ENCODE results near the gene ROGDI. TPM values are rescaled to one million over a fixed set of nuclear protein-coding genes. Genes with fewer than 3 reads are reported as not detected.
"Not testable (repeated sequence)": the region's sequence is repeated elsewhere in the genome, so short reads cannot be mapped to it uniquely, and the experiment has no call there.

The ROGDI gene
- total RNA-seq, 1 donor from 2014 or later: 134 TPM

DNA sequence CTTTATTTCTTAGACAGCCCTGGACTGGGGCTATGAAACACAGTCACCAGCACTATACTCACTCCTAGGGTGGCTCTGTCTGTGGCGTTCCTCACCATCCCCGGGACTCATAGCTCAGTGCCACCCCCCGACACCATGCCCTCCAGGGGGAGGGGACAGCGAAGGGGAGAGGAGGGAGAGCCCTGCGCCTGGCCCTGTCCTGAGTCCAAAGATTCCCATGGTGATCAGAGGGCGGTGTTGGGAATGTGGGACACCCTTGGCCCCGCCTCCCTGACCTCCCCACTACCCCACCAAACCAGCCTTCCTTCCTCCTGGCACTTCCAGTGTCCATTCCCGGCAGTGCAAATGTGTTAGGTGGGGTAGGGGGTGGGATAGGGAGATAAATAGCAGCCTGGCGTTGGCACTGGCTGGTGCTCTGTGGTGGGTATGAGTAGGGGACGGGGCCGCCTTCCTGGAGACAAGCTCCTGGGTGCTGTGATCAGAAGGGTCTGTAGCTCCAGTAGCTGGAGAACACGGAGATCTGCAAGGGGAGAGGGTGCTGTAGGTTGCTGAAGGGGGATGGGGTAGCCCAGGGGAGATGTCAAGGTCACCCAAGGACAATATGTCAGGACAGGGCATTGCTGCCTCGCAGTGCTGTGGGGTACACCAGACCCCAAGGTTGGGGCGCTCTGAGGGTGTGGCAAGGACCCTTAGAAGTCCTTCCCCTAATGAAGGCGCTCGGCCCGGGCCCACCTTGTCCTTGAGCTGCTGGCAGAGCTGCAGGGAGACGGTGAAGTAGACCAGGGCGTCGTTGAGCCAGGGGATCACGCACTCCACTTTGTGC lies 5.2 kb downstream of the ROGDI start:
- intact Hi-C loops (cut with micrococcal nuclease): no loop called here
- ATAC-seq (no peak), DNase-seq (no peak)

DNA sequence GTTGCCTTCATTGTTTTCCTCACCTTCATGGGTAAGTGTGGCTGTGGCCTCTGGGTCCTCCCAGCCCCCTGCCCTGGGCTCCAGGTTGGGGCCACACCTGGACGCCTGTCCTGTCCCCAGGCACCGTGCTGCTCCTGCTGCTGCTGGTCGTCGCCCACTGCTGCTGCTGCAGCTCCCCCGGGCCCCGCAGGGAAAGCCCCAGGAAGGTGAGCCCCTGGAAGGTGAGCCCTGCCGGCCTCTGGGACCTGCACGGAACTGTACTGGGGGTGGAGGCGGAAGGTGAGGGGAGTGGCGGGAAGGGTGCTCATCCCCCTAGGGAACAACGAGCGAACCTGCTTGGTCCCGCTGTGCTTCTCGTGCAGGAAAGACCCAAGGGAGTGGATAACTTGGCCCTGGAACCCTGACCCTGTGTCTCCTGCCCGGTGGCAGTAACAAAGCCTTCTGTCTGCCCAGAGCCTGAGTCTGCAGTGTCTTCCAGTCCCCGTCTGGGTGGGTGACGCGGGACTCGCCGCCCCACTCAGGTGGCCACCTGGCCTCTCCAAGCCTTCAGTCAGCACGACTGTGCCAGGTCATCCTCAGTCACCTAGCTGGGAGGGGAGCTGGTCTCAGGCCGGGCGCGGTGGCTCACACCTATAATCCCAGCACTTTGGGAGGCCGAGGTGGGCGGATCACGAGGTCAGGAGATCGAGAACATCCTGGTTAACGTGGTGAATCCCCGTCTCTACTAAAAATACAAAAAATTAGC lies 6.4 kb downstream of the ROGDI start:
- intact Hi-C loops (cut with micrococcal nuclease): no loop called here
- no peak for ATAC-seq
- no peak for DNase-seq

- DNase-seq (no peak), ATAC-seq (peak; percentile 5)
- intact Hi-C loops (cut with micrococcal nuclease): no loop called here
Observed at GRCh38 chr16:4795181-4795827, 7.1 kb downstream of the ROGDI start, which contains the start of gene SMIM22. TSS of gene SMIM22 (plus strand) at chr16:4795369. CDS start at chr16:4795735, 366 bp downstream.

DNA sequence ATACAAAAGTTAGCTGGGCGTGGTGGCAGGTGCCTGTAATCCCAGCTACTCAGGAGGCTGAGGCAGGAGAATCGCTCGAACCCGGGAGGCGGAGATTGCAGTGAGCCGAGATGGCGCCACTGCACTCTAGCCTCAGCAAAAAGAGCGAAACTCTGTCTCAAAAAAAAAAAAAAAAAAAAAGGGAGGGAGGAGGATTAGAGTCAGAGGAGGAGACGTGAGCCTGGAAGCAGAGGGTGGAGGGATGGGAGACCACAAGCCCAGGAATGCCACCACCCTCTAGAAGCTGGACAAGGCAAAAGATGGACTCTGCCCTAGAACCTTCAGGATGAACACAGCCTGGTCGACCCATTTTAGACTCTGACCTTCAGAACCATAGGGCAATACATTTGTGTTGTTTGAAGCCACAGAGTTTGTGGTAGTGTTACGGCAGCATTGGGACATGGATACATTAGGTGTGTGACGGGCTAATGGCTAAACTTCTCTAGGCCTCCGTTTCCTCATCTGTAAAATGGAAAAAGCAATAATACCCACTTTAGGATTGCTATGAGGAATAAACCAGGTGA lies 9.4 kb downstream of the ROGDI start:
- no peak for DNase-seq
- ATAC-seq: no peak
- intact Hi-C loops (cut with micrococcal nuclease): no loop called here

- ATAC-seq: no peak
- DNase-seq: no peak
- intact Hi-C loops (cut with micrococcal nuclease): no loop called here
Observed at GRCh38 chr16:4790871-4791270, 11.6 kb downstream of the ROGDI start.

- DNase-seq: no peak
Observed at GRCh38 chr16:4790261-4790660, 12.2 kb downstream of the ROGDI start.

DNA sequence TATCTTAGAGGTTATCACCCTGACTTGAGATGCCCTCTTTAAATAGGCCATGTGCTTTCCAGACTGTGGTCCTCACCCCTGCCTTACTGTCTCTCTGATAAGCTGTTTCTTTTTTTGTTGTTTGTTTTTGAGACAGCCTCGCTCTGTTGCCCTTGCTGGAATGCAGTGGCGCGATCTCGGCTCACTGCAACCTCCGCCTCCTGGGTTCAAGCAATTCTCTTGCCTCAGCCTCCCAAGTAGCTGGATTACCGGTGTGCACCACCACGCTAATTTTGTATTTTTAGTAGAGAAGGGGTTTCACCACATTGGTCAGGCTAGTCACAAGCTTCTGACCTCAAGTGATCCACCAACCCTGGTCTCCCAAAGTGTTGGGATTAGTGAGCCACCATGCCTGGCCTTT lies 13.5 kb downstream of the ROGDI start:
- intact Hi-C loops (cut with micrococcal nuclease): no loop called here
- no peak for DNase-seq
- no peak for ATAC-seq

More at GRCh38 chr16:4790261-4790660, 12.2 kb downstream of the ROGDI start:
- intact Hi-C loops (cut with micrococcal nuclease): no loop called here
- ATAC-seq: no peak

DNA sequence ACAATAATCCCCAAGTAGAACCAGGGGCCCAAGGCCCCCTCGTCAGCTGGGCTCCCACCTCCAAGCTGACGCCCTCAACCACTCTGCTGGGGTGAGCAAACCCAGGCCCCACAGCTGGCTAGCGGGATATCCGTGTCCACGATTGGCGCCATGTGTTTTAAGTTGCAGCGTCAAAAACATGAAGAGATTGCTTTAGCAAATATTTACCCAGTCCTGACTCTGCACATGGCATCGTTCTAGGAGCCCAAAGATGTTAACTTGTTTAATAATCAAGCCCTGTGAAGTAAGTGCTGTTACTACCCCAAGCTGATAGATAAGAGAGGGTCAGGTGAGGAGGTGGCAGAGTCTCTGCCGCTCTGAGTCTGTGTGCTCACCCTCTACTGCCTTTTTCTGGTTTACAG lies 13.9 kb downstream of the ROGDI start:
- ATAC-seq (no peak), DNase-seq (no peak)
- intact Hi-C loops (cut with micrococcal nuclease): no loop called here

- intact Hi-C loops (cut with micrococcal nuclease): no loop called here
- ATAC-seq (no peak), DNase-seq (no peak)
Observed at GRCh38 chr16:4787627-4788482, 14.6 kb downstream of the ROGDI start, which contains the start of gene SEPTIN12. TSS of gene SEPTIN12 (minus strand) at chr16:4788345. CDS start at chr16:4787645, 700 bp downstream.

DNA sequence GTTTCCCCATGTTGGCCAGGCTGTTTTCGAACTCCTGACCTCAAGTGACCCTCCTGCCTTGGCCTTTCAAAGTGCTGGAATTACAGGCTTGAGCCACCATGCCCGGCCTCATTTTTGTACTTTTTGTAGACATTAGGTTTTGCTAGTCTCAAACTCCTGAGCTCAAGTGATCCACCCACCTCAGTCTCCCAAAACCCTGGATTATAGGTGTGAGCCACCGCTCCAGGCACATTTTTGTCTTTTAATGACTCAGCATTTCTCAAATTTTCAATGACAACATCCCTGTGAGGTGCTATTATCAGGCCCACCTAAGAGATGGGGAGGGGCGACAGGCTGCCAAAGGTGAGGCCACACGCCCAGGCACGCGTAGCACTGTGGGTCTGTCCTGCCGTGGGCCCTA lies 15.4 kb downstream of the ROGDI start:
- DNase-seq: no peak
- intact Hi-C loops (cut with micrococcal nuclease): no loop called here
- no peak for ATAC-seq

- ATAC-seq (no peak), DNase-seq (no peak)
- intact Hi-C loops (cut with micrococcal nuclease): no loop called here
Observed at GRCh38 chr16:4785758-4786433, 16.5 kb downstream of the ROGDI start.

- ATAC-seq; DNase-seq; intact Hi-C loops (cut with micrococcal nuclease): not testable (repeated sequence)
Observed at GRCh38 chr16:4784444-4784987, 17.9 kb downstream of the ROGDI start.

- intact Hi-C loops (cut with micrococcal nuclease): no loop called here
- ATAC-seq (no peak), DNase-seq (no peak)
Observed at GRCh38 chr16:4783951-4784336, 18.5 kb downstream of the ROGDI start.

DNA sequence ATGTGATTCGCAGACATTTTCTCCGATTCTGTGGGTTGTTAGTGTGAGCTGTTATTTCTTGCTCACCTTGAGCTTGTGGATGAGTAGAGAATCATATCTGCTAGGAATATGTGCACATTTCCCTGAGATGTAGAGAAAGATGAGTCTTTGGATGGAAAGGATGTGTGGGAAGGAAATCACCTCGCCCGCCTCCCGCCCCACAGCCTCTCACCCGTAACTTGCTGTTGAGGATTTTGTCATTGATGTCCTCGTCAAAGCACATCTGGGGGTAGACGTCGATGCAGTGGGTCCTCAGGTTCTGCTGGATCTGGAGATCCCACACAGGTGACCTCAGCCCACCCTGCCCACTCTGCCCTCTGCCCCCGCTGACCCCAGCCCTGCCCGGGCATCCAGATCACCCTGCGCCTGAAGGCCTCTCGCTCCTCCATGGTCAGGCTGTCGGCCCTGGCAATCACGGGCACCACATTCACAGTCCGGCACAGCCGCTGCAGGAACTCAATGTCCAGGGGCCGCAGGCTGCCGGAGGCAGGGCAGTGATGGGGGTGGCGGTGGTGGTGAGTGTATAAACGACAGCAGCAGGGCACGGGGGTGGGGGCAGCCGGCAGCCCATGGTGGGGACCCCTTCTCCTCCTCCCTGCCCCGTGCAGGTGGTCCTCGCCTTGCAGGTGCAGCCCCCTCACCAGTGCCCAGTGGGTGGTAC lies 19.0 kb downstream of the ROGDI start:
- intact Hi-C loops (cut with micrococcal nuclease): no loop called here
- DNase-seq (no peak), ATAC-seq (no peak)

DNA sequence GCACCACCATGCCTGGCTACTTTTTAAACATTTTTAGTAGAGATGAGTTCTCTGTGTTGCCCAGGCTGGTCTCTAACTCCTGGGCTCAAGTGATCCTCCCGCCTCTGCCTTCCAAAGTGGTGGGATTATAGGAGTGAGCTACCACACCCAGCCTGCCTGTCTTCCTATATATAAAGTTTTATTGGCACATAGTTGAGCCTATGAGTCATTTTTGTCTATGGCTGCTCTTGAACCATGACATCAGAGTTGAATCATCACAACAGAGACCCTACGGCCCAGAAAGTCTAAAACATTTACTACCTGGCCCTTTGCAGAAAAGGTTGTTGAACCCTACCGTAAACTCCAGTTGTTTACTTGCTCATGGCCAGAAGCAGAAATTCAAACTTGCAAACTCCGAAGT lies 22.2 kb downstream of the ROGDI start:
- intact Hi-C loops (cut with micrococcal nuclease): no loop called here
- DNase-seq: no peak

DNA sequence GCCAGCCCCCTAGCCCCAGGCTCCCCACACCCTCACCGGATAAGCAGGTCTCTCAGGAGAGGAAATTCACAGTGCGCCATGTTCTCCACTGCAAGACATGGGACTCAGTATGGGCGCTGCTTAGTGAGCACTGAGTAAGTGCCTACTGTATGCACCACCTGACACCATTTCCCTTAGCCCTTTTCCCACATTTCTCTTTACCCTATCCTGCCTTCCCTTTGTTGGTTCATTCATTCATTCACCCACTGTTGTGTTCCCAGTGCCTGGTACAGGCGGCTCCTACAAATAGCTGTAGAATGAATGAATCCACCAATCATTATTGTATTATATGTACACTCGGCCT lies 24.4 kb downstream of the ROGDI start:
- ATAC-seq (no peak), DNase-seq (no peak)
- intact Hi-C loops (cut with micrococcal nuclease): no loop called here

More for the DNA sequence above, 22.2 kb downstream of the ROGDI start:
- no peak for ATAC-seq

GRCh38 chr16:4777339-4778049 lies 24.9 kb downstream of the ROGDI start:
- DNase-seq (no peak), ATAC-seq (no peak)
- intact Hi-C loops (cut with micrococcal nuclease): no loop called here
